DND-41 (cell line): ENCODE data around the gene ATF7IP2.

Experiments used
- EZH2 ChIP-seq: IDR thresholded peaks from 3 replicates; pipeline ENCODE4 v1.6.1; 2012; ENCODE audit warnings: borderline replicate concordance, low read depth, mild to moderate bottlenecking, moderate library complexity, low read length, inconsistent platforms; ENCODE audit not compliant: severe bottlenecking
- TF ChIP-seq, protein P1 (sequence below): IDR thresholded peaks from 2 replicates; pipeline ENCODE4 v1.5.1; 2012; ENCODE audit warnings: borderline replicate concordance, low read length, moderate library complexity, mild to moderate bottlenecking; ENCODE audit not compliant: poor library complexity, severe bottlenecking; ENCODE audit errors: extremely low read depth

DNA sequence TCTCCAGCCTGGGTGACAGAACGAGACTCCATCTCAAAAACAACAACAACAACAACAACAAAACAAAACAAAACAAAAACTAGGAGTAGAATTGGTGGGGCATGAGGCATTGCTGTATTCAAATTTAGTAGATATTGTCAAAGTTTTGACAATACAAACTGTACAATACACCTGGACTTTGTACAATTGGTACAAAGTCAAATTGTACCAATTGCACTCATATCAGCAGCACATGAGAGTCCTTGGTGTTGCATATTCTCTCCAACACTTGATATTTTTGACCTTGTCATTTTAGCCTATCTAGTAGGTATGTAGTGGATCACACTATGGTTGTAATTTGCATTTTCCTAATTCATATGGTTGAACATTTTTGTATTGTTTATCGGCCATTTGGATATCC lies 14.3 kb upstream of the ATF7IP2 start:
- TF ChIP-seq, protein P1, sequence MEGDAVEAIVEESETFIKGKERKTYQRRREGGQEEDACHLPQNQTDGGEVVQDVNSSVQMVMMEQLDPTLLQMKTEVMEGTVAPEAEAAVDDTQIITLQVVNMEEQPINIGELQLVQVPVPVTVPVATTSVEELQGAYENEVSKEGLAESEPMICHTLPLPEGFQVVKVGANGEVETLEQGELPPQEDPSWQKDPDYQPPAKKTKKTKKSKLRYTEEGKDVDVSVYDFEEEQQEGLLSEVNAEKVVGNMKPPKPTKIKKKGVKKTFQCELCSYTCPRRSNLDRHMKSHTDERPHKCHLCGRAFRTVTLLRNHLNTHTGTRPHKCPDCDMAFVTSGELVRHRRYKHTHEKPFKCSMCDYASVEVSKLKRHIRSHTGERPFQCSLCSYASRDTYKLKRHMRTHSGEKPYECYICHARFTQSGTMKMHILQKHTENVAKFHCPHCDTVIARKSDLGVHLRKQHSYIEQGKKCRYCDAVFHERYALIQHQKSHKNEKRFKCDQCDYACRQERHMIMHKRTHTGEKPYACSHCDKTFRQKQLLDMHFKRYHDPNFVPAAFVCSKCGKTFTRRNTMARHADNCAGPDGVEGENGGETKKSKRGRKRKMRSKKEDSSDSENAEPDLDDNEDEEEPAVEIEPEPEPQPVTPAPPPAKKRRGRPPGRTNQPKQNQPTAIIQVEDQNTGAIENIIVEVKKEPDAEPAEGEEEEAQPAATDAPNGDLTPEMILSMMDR = no peak
- TF ChIP-seq EZH2 = no peak
